HG02870 (cell line): ENCODE measurements around the gene MTFMT.
"Not testable (repeated sequence)": the region's sequence is repeated elsewhere in the genome, so short reads cannot be mapped to it uniquely, and the experiment has no call there.

Source experiments
- ATAC-seq: cut with Tn5 transposase; IDR thresholded peaks from one replicate; pipeline ENCODE4 v1.9.1; 2021; ENCODE audit warnings: mild to moderate bottlenecking, moderate library complexity; ENCODE audit not compliant: unreplicated experiment

MTFMT gene

DNA sequence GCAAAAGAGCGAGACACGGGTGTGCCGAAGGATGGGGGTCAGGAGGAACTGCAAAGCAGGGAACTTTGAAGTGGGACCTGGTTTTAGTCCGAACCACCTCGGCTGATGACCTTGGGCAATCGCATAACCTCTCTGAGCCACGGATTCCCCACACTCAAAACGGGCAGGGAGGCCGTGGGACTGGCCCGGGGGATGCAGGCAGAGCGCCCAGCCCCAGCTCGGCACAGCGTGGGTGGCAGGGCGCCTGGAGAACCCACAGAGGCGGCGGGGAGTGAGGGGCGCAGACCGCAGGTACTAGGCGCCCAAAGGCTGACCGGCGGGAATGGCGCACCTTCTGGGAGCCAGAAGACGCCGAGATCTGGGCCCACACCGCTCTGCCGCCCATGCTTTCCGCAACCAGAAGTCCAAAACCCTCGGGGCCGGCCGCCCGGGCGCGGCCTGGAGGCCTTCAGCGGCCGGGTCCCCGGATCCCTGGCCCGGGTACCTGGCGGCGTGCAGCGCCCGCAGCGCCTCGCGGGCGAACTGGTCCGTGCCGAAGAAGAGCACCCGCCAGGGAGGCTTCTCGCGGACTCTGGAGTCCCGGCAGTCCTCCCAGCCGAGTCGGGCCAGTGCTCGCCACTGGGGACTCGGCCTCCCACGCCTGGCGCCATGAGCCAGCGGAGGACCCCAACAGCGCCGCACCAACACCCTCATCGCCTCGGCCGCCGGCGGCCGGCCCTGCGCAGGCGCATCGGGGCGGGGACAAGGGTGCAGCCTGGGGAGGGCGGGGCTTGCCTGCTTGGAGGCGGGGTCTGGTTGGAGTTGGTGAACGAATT lies at the start of gene MTFMT:
Gene MTFMT (minus strand): TSS at position 719 of the 815 bp plus-strand sequence. CDS start 26 bp downstream, at position 693.
- peak; percentile 63 for ATAC-seq

DNA sequence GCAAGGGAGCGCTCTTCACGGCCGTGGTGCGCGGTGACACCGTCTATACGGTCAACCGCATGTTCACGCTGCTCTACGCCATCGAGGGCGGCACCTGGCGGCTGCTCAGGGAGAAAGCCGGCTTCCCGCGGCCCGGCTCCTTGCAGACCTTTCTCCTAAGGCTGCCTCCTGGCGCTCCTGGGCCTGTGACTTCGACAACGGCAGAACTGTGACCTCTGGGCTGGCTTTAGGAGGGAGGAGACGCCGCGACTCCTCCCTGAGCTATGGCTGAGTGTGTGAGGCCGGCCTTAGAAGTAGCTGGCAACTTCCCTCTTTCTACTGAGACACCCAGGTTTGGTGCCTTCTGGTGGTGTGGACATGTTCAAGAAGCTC lies 48.5 kb upstream of the MTFMT start:
- no peak for ATAC-seq

DNA sequence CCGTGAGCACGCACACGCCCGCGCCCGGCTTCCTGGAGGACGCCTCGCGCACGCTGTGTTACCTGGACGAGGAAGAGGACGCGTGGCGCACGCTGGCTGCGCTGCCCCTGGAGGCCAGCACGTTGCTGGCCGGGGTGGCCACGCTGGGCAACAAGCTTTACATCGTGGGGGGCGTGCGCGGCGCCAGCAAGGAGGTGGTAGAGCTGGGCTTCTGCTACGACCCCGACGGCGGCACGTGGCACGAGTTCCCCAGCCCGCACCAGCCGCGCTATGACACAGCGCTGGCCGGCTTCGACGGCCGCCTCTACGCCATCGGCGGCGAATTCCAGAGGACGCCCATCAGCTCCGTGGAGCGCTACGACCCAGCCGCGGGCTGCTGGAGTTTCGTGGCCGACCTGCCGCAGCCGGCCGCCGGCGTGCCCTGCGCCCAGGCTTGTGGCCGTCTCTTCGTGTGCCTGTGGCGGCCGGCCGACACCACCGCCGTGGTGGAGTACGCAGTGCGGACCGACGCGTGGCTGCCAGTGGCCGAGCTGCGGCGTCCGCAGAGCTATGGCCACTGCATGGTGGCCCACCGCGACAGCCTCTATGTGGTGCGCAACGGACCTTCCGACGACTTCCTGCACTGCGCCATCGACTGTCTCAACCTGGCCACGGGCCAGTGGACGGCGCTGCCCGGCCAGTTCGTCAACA lies 48.0 kb upstream of the MTFMT start:
- no peak for ATAC-seq

DNA sequence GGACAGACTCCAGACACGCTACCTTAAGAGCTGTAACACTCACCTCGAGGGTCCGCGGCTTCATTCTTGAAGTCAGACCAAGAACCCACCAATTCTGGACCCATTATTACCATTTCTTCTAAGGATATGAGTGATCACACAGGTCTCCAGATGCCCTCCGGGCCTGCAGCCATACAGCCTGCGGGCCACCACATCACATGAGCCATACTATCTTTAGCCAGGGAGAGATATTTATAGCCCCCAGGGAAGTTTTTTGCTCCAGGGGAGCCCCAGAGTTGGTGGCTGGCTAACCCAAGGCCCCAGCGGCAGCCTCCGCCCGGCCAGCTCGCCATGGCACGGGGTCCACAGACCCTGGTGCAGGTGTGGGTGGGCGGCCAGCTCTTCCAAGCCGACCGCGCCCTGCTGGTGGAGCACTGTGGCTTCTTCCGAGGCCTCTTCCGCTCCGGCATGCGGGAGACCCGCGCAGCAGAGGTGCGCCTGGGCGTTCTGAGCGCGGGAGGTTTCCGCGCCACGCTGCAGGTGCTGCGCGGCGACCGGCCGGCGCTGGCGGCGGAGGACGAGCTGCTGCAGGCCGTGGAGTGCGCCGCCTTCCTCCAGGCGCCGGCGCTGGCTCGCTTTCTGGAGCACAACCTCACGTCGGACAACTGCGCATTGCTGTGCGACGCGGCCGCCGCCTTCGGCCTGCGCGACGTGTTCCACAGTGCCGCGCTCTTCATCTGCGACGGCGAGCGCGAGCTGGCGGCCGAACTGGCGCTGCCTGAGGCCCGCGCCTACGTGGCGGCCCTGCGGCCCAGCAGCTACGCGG lies 47.2 kb upstream of the MTFMT start, which contains the start of gene KBTBD13:
Gene KBTBD13 (plus strand): TSS at position 261 of the 805 bp plus-strand sequence. CDS start 70 bp downstream, at position 331.
- no peak for ATAC-seq

DNA sequence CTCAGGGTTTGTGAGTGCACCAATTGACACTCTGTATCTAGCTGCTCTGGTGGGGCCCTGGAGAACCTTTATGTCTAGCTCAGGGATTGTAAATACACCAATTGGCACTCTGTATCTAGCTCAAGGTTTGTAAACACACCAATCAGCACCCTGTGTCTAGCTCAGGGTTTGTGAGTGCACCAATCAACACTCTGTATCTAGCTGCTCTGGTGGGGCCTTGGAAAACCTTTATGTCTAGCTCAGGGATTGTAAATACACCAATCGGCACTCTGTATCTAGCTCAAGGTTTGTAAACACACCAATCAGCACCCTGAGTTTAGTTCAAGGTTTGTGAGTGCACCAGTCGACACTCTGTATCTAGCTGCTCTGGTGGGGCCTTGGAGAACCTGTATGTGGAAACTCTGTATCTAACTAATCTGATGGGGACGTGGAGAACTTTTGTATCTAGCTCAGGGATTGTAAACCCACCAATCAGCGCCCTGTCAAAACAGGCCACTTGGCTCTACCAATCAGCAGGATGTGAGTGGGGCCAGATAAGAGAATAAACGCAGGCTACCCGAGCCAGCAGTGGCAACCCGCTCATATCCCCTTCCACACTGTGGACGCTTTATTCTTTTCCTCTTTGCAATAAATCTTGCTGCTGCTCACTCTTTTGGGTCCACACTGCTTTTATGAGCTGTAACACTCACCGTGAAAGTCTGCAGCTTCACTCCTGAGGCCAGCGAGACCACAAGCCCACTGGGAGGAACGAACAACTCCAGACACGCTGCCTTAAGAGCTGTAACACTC lies 46.4 kb upstream of the MTFMT start:
- not testable (repeated sequence) for ATAC-seq

DNA sequence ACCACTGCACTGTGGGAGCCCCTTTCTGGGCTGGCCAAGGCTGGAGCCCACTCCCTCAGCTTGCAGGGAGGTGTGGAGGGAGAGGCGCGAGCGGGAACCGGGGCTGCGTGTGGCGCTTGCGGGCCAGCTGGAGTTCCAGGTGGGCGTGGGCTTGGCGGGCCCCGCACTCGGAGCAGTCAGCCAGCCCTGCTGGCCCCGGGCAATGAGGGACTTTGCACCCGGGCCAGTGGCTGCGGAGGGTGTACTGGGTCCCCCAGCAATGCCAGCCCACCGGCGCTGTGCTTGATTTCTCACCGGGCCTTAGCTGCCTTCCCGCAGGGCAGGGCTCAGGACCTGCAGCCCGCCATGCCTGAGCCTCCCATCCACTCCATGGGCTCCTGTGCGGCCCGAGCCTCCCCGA lies 45.5 kb upstream of the MTFMT start:
- not testable (repeated sequence) for ATAC-seq

DNA sequence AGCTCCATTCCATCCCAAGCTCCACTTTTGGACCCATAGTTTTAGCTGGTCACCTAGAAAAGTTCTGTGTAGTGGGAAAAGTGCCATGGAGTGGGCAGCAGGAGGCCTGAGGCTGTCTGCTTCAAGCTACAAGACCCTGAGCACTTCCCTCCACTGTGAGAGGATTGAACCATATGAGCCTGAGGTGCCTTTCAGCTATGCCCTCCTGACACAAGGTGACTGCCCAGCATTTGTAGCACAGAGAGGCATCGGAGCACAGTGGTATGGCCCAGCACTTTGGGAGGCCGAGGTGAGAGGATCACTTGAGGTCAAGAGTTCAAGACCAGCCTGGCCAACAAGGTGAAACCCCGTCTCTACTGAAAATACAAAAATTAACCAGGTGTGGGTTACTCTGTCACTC lies 43.2 kb upstream of the MTFMT start:
- ATAC-seq = no peak

DNA sequence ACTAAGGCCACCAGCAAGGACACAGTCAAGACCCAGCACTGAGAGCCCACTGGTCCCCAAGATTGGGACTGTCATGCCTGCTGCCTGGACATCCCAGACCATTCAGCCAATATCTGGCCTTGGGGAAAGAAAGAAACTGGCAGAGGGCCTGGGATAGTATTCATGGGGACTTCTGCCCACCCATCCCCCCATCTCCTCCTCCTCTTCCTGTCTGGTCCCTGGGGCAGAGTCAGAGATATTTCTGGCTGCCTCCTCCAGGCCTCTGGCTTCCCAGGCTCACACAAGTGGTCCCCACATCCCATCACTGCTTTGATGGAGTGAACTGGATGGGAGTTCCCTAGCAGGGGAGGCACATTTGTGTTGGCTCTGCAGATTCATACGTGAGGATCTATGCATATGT lies 42.6 kb upstream of the MTFMT start:
- ATAC-seq = no peak

DNA sequence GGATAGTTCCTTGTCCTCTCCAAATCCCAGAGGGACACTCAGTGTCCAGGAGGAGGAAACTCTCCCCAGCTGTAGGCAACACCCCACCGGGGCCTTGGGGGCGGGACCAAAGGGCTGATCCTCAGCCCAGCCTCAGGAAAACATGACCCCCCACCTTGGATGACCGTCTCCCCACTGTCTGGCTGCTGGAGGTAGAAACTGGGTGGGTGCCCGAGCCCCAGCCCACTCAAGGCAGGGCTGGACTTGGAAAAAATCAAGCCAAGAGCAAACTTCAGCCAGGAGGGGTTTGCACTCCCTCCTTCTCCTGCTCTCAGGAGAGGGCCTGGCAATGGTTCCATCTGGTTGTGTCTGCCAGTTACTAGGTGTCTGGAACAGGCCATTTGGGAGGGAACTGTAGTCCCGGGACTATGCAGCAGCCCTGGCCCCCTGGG lies 42.0 kb upstream of the MTFMT start:
- ATAC-seq = no peak

DNA sequence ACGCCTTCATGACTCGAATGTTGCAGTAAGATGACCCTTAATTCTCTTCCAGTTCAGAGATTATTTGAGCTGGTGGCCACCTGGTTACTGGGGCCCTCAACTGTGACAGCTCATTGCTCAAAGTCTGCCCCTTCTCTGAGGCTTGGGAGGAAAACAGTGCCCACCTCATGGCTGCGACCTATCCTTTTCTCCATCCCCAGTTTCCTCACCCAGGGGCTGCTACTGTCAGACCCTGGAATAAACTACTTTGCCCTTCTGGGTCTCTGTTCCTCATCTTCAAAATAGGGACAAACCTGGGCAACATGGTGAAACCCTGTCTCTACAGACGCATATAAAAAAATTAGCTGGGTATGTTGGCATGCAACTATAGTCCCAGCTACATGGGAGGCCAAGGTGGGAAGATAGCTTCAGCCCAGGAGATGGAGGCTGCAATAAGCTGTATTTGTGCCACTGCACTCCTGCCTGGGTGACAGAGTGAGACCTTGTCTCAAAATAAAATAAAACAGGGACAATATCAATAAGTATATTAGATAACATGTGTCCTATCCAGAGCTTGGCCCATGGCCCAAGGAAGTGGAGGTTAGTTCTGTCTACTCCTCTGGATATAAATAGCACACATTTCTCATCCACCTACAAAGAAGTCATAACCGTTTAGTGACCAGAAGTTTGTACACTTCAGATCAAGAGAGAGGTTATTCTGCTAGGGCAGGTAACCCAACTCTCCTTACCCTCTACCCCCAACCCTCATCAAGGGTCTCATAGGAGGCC lies 40.5 kb upstream of the MTFMT start:
- no peak for ATAC-seq

DNA sequence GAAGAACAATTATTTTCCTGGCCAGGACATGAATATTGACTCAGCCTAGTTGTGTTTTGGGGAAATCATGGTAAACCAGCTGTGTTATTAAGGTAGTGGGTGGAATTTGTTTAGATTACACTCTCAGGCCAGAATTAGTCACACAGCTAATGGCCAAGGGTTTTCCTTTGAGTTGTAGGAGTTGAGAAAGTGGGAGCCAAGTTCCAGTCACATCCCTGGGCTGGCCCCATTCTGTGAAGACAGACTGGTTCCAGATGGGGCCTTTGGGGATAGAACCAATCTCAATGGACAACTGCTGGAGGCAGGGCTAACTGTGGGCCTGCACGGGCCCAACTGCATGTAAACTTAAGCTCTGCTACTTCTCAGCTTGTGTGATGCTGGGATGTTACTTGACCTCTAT lies 39.7 kb upstream of the MTFMT start:
- ATAC-seq = no peak

DNA sequence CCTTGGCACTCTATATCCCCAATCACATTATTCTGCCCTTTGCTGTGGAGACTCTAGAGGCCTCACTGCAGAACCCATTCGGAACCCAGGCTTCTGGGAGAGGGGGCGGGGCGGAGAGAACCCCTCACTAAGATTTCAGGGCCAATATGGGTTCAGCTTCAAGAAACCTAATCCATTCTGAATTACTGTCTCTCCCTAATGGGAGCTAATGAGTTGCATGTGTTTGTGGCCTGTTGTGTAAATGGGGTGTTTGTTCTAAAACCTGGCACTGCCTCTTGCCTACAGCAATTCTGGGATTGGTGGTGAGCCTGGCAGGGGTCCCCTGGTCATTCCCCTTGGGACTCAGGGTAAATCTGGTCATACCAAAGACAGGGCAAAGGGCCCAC lies 39.0 kb upstream of the MTFMT start:
- ATAC-seq = no peak

DNA sequence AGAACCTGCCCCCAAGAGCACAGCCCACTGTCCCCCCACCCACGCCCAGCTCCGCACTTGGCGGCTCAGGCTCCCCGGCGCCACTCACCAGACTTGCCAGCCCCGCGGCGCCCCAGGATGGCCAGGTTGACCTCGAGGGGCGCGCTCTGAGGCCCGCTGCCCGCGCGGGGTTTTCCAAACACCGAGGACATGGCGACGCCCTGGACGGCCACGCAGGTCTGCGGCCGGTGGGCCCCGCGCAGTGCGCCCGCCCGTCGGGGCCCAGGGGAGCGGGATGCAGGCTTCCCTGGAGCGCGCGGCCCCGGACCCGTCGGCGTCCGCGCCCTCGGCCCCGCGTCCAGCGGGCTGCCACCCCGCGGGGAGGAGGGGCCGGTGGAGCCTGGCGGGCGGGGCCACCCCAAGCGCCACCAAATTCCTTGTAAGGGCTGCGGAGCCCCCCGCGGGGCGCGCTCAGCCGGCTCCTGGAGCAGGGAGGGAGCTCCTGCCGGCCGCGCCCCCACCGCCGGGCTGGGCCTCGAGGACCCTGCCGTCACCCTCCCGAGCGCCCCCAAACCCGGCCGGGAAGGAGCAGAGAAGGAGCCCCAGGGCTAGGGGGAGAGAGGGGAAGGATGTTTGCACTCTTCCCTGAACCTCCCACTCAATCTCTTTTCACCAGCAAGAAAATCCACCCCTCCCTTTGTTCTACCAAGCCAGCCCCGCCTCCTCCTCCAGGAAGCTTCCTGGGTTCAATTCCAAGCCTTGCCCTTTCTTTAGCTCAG lies 38.4 kb upstream of the MTFMT start, which contains the start of gene RASL12:
Gene RASL12 (minus strand): TSS at position 347 of the 758 bp plus-strand sequence. CDS start 156 bp downstream, at position 191.
- ATAC-seq = no peak

DNA sequence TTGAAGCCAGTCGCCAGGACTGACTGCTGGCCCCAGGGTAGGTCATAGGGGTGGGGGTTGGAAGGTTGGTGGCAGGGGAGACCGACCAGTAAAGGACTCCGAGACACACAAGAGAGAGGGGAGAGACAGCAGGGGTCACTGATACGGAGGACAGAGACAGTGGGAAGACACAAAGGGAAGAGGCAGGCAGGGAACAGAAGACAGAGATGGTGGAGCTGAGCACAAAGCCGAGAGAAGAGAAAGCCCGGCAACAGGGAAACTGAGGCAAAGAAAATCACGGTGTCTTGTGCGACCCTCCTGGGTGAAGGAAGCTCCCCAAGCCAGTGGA lies 37.8 kb upstream of the MTFMT start:
- ATAC-seq = no peak

DNA sequence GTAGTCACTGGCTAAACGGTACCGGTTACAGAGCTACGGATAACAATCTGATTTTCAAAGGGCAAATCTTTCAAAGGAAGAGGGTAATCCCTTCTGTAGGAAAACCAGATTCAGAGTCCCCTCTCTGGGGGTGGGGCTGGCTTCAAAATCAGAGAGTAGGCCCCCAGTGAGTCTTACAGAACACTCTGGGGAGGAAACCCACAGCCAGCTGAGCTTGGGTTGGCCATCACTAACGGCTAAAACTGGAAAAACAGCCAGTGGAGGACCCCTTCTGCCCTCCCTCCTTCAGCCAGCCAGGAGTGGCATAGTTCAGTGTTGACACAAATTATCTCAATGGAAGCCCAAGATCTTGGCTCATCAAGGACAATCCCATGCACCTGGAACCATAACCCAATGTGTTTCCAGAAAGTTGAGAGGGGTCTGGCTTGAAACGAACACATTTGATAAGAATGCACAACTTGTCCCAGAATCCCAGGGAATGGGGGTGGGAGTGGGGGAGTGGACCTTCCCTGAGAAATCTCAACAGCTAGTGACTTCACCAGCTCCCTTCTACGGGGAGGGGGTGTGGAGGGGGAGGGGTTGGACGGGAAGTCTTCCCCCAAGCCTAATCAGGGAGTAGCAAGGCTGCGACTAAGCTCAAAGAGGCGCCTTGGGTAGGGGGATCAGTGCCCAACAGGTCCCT lies 37.3 kb upstream of the MTFMT start:
- no peak for ATAC-seq

DNA sequence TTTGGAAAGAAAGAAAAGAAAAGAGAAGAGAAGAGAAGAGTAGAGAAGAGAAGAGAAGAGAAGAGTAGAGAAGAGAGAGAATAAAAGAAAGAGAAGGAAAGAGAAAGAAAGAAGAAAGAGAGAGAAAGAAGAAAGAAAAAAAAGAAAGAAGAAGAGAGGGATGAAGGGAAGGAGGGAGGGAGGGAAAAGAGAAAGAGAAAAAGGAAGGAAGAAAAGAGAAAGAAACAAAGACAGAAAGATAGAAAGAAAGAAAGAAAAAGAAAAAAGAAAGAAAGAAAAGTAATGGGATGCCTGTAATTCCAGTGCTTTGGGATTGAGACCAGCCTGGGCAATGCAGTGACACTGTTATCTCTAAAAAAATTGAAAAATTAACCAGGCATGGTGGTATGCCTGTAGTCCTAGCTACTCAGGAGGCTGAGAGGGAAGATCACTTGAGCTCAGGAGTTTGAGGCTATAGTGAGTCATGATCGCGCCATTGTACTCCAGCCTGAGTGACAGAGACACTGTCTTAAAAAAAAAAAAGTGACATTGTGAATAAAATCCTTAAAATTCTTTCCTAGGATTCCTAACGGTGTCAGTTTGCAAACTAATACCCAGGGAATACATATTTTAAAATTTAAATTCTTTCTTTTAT lies 36.7 kb upstream of the MTFMT start:
- no peak for ATAC-seq

DNA sequence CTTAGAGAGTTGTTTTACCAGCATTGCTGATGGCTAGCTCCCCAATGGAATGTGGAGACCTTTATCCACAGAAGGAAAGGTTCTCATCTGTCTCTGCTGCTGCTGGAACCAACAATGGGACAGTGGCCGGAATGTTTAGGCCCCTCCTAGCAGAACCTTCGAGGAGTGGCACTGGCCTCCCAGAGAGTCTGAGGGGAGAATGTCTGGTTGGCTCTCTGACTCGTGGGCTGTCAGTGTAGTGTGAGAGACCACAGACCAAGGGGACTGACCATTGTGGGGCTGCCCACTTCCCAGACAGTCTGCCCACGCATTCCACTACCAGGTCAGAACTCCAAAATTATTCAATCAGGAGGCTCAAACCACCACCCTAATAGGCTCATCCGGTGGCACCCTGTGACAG lies 33.3 kb upstream of the MTFMT start:
- no peak for ATAC-seq

DNA sequence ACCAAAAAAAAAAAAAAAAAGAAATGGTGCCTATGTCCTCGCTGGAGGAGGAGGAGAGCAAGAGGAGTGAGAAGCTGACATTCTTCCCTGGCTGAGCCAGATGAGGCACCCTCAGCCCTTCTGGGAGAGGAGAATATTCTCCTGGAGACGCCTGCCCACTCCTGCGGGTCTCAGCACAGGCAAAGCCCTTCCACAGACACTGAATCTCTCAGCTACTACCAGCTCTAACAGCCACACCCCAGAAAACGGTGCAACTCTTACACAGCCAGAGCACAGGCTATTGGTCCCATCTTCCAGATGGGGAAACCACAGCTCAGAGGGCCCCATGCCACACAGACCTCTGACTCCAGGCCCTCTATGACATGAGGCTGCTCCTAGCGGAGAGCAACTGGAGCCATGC lies 32.6 kb upstream of the MTFMT start:
- no peak for ATAC-seq
